GM12874 (cell line): ENCODE results near the gene CSNK1G2.

Source experiments
- CTCF ChIP-seq: IDR thresholded peaks from 2 replicates; pipeline ENCODE4 v1.5.1; 2011; ENCODE audit warnings: low read depth, mild to moderate bottlenecking, control low read depth, low read length, moderate library complexity; ENCODE audit not compliant: insufficient read depth

The CSNK1G2 gene

GRCh38 chr19:1979642-1980041, 38.7 kb downstream of the CSNK1G2 start:
- no peak for TF ChIP-seq CTCF

- no peak for TF ChIP-seq CTCF
Observed at GRCh38 chr19:1980091-1980808, 39.3 kb downstream of the CSNK1G2 start.

GRCh38 chr19:1980809-1981181, 39.8 kb downstream of the CSNK1G2 start:
- no peak for TF ChIP-seq CTCF

- TF ChIP-seq CTCF: no peak
Observed at GRCh38 chr19:1981253-1981652, 40.3 kb downstream of the CSNK1G2 start.

GRCh38 chr19:1984357-1984756, 43.4 kb downstream of the CSNK1G2 start:
- TF ChIP-seq CTCF: no peak

GRCh38 chr19:1985588-1986356, 44.8 kb downstream of the CSNK1G2 start:
- TF ChIP-seq CTCF: no peak

GRCh38 chr19:1986357-1987162, 45.6 kb downstream of the CSNK1G2 start:
- no peak for TF ChIP-seq CTCF
